Measurements from ENCODE around the gene CENPN.

The CENPN gene

GRCh38 chr16:81069063-81069462 is 62.0 kb downstream of the CENPN start:
- no peak for ATAC-seq
- TF ChIP-seq ZFP30 (CRISPR knock-in tag; IDR thresholded peaks at IDR 0.05): no peak
- no peak for TF ChIP-seq ZNF8 (CRISPR knock-in tag; IDR thresholded peaks at IDR 0.05)
- TF ChIP-seq ZC3H10 (CRISPR knock-in tag; IDR thresholded peaks at IDR 0.05): no peak
- TF ChIP-seq OSR1 (CRISPR knock-in tag; IDR thresholded peaks at IDR 0.05): no peak
- no peak for TF ChIP-seq TSHZ2 (CRISPR knock-in tag; IDR thresholded peaks at IDR 0.05)
- TF ChIP-seq CSRNP3 (CRISPR knock-in tag; IDR thresholded peaks at IDR 0.05): no peak
- no peak for TF ChIP-seq PPARA (CRISPR knock-in tag; IDR thresholded peaks at IDR 0.05; ENCODE audit: borderline replicate concordance)
- TF ChIP-seq ARNTL (CRISPR knock-in tag; IDR thresholded peaks at IDR 0.05; ENCODE audit: borderline replicate concordance, low read depth): no peak
- no peak for TF ChIP-seq ESRRG (CRISPR knock-in tag; IDR thresholded peaks at IDR 0.05)
- no peak for TF ChIP-seq ISL1 (CRISPR knock-in tag; IDR thresholded peaks at IDR 0.05)
- no peak for TF ChIP-seq BACH2 (CRISPR knock-in tag; IDR thresholded peaks at IDR 0.05; ENCODE audit: borderline replicate concordance)
- TF ChIP-seq RARB (CRISPR knock-in tag; IDR thresholded peaks at IDR 0.05): no peak
- no peak for TF ChIP-seq ZNF70 (CRISPR knock-in tag; IDR thresholded peaks at IDR 0.05)
- no peak for TF ChIP-seq POU6F1 (CRISPR knock-in tag; IDR thresholded peaks at IDR 0.05; ENCODE audit: borderline replicate concordance, low read depth)
- TF ChIP-seq CREB5 (CRISPR knock-in tag; IDR thresholded peaks at IDR 0.05; ENCODE audit: low read depth): no peak
- TF ChIP-seq TOX (CRISPR knock-in tag; IDR thresholded peaks at IDR 0.05; ENCODE audit: borderline replicate concordance): no peak
- no peak for TF ChIP-seq TCF4 (CRISPR knock-in tag; IDR thresholded peaks at IDR 0.05; ENCODE audit: borderline replicate concordance)
- TF ChIP-seq CSDC2 (CRISPR knock-in tag; IDR thresholded peaks at IDR 0.05): no peak
- no peak for TF ChIP-seq ZNF565 (CRISPR knock-in tag; conservative IDR thresholded peaks at IDR 0.05; ENCODE audit: low read depth)
- no peak for TF ChIP-seq ZFP3 (CRISPR knock-in tag; IDR thresholded peaks at IDR 0.05)

- TF ChIP-seq ZFP3 (CRISPR knock-in tag; IDR thresholded peaks at IDR 0.05) (no peak), PPARA (CRISPR knock-in tag; IDR thresholded peaks at IDR 0.05; ENCODE audit: borderline replicate concordance) (no peak), ZFP30 (CRISPR knock-in tag; IDR thresholded peaks at IDR 0.05) (no peak), POU6F1 (CRISPR knock-in tag; IDR thresholded peaks at IDR 0.05; ENCODE audit: borderline replicate concordance, low read depth) (no peak), ZC3H10 (CRISPR knock-in tag; IDR thresholded peaks at IDR 0.05) (no peak), ZNF8 (CRISPR knock-in tag; IDR thresholded peaks at IDR 0.05) (no peak), ZNF565 (CRISPR knock-in tag; conservative IDR thresholded peaks at IDR 0.05; ENCODE audit: low read depth) (no peak)
- no peak for ATAC-seq
Observed at GRCh38 chr16:81070979-81071378, 64.0 kb downstream of the CENPN start.

- no peak for TF ChIP-seq POU6F1 (CRISPR knock-in tag; IDR thresholded peaks at IDR 0.05; ENCODE audit: borderline replicate concordance, low read depth)
- no peak for TF ChIP-seq SNAI2 (CRISPR knock-in tag; IDR thresholded peaks at IDR 0.05)
- TF ChIP-seq ISL1 (CRISPR knock-in tag; IDR thresholded peaks at IDR 0.05): no peak
- TF ChIP-seq GLIS3 (CRISPR knock-in tag; IDR thresholded peaks at IDR 0.05): no peak
- no peak for TF ChIP-seq ZNF8 (CRISPR knock-in tag; IDR thresholded peaks at IDR 0.05)
- TF ChIP-seq OSR1 (CRISPR knock-in tag; IDR thresholded peaks at IDR 0.05): no peak
- TF ChIP-seq BACH2 (CRISPR knock-in tag; IDR thresholded peaks at IDR 0.05; ENCODE audit: borderline replicate concordance): no peak
- no peak for TF ChIP-seq CSDC2 (CRISPR knock-in tag; IDR thresholded peaks at IDR 0.05)
- no peak for TF ChIP-seq ZNF565 (CRISPR knock-in tag; conservative IDR thresholded peaks at IDR 0.05; ENCODE audit: low read depth)
- TF ChIP-seq RARB (CRISPR knock-in tag; IDR thresholded peaks at IDR 0.05): no peak
- no peak for TF ChIP-seq TCF4 (CRISPR knock-in tag; IDR thresholded peaks at IDR 0.05; ENCODE audit: borderline replicate concordance)
- TF ChIP-seq ZNF70 (CRISPR knock-in tag; IDR thresholded peaks at IDR 0.05): no peak
- TF ChIP-seq ZFP3 (CRISPR knock-in tag; IDR thresholded peaks at IDR 0.05): no peak
- TF ChIP-seq TSHZ2 (CRISPR knock-in tag; IDR thresholded peaks at IDR 0.05): no peak
- no peak for TF ChIP-seq ZC3H10 (CRISPR knock-in tag; IDR thresholded peaks at IDR 0.05)
- no peak for ATAC-seq
Observed at GRCh38 chr16:81071805-81072204, 64.8 kb downstream of the CENPN start.
